Breast epithelium (tissue), 3 donors: ENCODE results near the gene DNAAF3.

Source experiments
- CTCF ChIP-seq, 3 donors: fragments of 450-650 bp; IDR thresholded peaks; one replicate each; pipeline ENCODE4 v1.5.1; 2016 to 2017; ENCODE audit warnings: antibody characterized with exemption in 3 of 3, mild to moderate bottlenecking in 3 of 3, moderate library complexity in 3 of 3
- POLR2A ChIP-seq: fragments of 450-650 bp; IDR thresholded peaks from one replicate; pipeline ENCODE4 v1.6.1; 2016; ENCODE audit warnings: antibody characterized with exemption, mild to moderate bottlenecking, moderate library complexity

GRCh38 chr19:55152017-55152416 lies 14.4 kb downstream of the DNAAF3 start:
- TF ChIP-seq CTCF (IDR thresholded peaks at IDR 0.05) (no peak), POLR2A (no peak)
